Esophagus squamous epithelium (tissue), 5 donors: Measurements from ENCODE around the gene CNBP. TPM values are rescaled to one million over a fixed set of nuclear protein-coding genes. Genes with fewer than 3 reads are reported as not detected.
"Not testable (repeated sequence)": the region's sequence is repeated elsewhere in the genome, so short reads cannot be mapped to it uniquely, and the experiment has no call there.

Source experiments
- DNase-seq: peaks from one replicate; lab custom pipeline; 2025; lab: John Stamatoyannopoulos, UW
- H3K27ac ChIP-seq, 4 donors: fragments of 200-600 bp; sonication (generic); one replicate each; pipeline ENCODE4 v1.5.1; 2016 to 2019; ENCODE audit warnings: mild to moderate bottlenecking in 1 of 4
- H3K27me3 ChIP-seq, 4 donors: fragments of 200-600 bp; sonication (generic); 1 replicate in 3 of 4; 2 replicates in 1 of 4; pipeline versions ENCODE4 v1.5.1 to v1.6.0; 2017 to 2021; ENCODE audit warnings: antibody characterized with exemption in 1 of 4
- H3K36me3 ChIP-seq, 3 donors: fragments of 200-600 bp; sonication (generic); one replicate each; pipeline ENCODE4 v1.5.1; 2016 to 2019
- H3K4me1 ChIP-seq, 3 donors: fragments of 200-600 bp; sonication (generic); one replicate each; pipeline ENCODE4 v1.5.1; 2017 to 2019
- H3K4me3 ChIP-seq, 4 donors: fragments of 200-600 bp; sonication (generic); 1 replicate in 3 of 4; 2 replicates in 1 of 4; pipeline ENCODE4 v1.5.1; 2016 to 2019; ENCODE audit warnings: mild to moderate bottlenecking in 2 of 4, moderate library complexity in 1 of 4
- H3K9me3 ChIP-seq, 3 donors: fragments of 200-600 bp; sonication (generic); one replicate each; pipeline ENCODE4 v1.5.1; 2016 to 2019
- POLR2A ChIP-seq, 4 donors: fragments of 450-650 bp; IDR thresholded peaks; one replicate each; pipeline ENCODE4 v1.6.1; 2017; ENCODE audit warnings: antibody characterized with exemption in 4 of 4, mild to moderate bottlenecking in 4 of 4, moderate library complexity in 3 of 4
- WGBS, 2 donors: methylation state at CpG; one replicate each; pipeline ENCODE4 v1.1.5; 2018; 5-methylcytosine and 5-hydroxymethylcytosine counted together
- intact Hi-C: fragments of 100-400 bp; cut with DNase I; formaldehyde crosslinking; loops from one replicate; pipeline ENCODE4 v1.15.0; 2022
- total RNA-seq, 4 donors: library from RNA; depleted of rRNA; stranded (reverse); fragments of >200 nt; gene quantifications; one replicate each; pipeline ENCODE4 v1.1.0, GENCODE V29; 2016
- TF ChIP-seq, protein P1 (sequence below), 6 experiments: fragments of 450-650 bp in 4 of 6; fragments of 200-600 bp in 2 of 6; sonication (generic) in 2 of 6; IDR thresholded peaks; one replicate each; pipeline ENCODE4 v1.5.1; 2016 to 2019; ENCODE audit warnings: antibody characterized with exemption in 6 of 6, mild to moderate bottlenecking in 4 of 6, moderate library complexity in 4 of 6
- donor health status: DM: yes; HTN: yes; CAD: no.

The CNBP gene
- total RNA-seq, 4 donors from 2014 or later = 209 to 435 (median 293) TPM

DNA sequence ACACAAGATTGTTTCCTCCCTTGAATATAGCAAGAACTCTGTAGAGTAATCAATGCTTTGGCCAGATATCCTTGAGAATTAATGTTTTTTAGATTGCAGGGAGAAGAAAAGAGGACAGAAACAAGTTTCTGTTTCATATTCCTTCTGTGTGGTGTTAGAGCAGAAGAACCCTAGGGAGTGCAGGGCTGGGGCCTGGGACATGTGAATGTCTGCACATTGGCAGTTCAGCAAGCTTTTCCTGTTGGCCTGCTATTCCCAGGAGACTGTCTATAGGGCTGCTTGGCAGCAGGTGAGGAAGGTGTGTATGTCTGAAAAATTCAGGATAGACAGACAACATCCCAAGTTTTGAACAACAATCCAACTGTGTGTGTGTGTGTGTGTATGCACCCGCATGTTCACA is 13.6 kb upstream of the CNBP start:
- Histone ChIP-seq H3K36me3 (no peaks in the 10 kb centered on the region), H3K9me3 (no peaks in the 10 kb centered on the region), H3K27ac (peak overlapping the region; percentile 71 to 82 (median 80)), H3K27me3 (no peaks in the 10 kb centered on the region), H3K4me1 (peaks cover 26 to 34% (median 27%) of the 10 kb centered on the region in 3 donors), H3K4me3 (no peak overlapping the region)
- WGBS, 2 donors = 63 to 79% methylated on average over 1 of the region's 1 CpG
- DNase-seq = no peak
- intact Hi-C loops = no loop called here
- TF ChIP-seq, protein P1, sequence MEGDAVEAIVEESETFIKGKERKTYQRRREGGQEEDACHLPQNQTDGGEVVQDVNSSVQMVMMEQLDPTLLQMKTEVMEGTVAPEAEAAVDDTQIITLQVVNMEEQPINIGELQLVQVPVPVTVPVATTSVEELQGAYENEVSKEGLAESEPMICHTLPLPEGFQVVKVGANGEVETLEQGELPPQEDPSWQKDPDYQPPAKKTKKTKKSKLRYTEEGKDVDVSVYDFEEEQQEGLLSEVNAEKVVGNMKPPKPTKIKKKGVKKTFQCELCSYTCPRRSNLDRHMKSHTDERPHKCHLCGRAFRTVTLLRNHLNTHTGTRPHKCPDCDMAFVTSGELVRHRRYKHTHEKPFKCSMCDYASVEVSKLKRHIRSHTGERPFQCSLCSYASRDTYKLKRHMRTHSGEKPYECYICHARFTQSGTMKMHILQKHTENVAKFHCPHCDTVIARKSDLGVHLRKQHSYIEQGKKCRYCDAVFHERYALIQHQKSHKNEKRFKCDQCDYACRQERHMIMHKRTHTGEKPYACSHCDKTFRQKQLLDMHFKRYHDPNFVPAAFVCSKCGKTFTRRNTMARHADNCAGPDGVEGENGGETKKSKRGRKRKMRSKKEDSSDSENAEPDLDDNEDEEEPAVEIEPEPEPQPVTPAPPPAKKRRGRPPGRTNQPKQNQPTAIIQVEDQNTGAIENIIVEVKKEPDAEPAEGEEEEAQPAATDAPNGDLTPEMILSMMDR (IDR thresholded peaks at IDR 0.05) = no peak
- no peak for TF ChIP-seq POLR2A (IDR thresholded peaks at IDR 0.05)

DNA sequence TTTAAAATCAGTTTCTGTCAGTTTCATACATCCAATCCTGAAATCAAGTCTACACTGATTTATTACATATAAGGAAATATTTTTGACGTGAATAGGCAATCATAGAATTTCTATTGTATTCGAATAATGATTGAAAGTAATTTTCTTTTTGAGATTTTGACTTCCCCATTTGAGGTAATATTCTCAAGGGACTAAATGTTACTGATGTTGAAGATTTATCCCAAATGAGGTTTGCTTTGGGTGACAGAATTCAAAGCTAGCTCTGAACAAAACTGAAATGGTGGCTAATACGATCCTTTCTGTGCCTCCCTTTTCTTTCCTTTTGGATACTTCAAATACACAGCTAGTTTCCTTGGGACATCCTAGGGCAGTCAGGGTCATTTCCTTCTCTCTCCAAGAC is 12.9 kb upstream of the CNBP start:
- no peak overlapping the region for H3K4me3 ChIP-seq
- 80 to 82% methylated on average over 3 of the region's 3 CpGs for WGBS, 2 donors
- TF ChIP-seq, protein P1 (IDR thresholded peaks at IDR 0.05) = no peak
- no peak for TF ChIP-seq POLR2A (IDR thresholded peaks at IDR 0.05)
- no peak for DNase-seq
- no peaks in the 10 kb centered on the region for H3K9me3 ChIP-seq
- H3K27me3 ChIP-seq = no peaks in the 10 kb centered on the region
- peak overlapping the region; percentile 71 to 82 (median 80) for H3K27ac ChIP-seq
- intact Hi-C loops = no loop called here
- no peaks in the 10 kb centered on the region for H3K36me3 ChIP-seq
- H3K4me1 ChIP-seq = peaks cover 26 to 34% (median 27%) of the 10 kb centered on the region in 3 donors

DNA sequence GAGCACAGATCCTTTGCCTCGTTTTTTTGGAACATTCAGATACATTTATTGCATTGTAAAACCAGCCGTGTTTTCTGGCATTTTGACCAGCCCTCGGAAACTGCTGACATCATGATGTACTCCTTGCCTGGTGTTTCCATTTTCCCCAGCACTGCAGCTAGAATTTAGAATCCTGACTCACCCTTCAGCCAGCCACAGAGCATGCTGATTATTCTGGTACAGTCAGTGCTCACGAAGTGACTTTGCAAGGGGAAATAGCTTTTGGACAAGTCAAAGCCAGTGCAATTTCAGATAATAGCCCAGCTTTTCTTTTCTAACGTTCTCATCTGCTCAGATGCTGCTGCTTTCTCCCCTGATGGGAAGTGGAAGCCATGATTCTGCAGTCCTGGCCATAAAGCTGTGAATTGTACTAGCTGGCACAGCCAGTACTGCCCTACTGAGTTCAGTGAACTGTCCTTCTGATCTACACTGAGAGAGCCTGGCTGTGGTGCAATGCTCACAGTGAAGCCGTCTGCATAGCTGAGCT is 12.1 kb upstream of the CNBP start:
- 21 to 23% methylated on average over 6 of the region's 6 CpGs for WGBS, 2 donors
- H3K36me3 ChIP-seq = no peaks in the 10 kb centered on the region
- no peaks in the 10 kb centered on the region for H3K9me3 ChIP-seq
- H3K4me3 ChIP-seq = peak overlapping the region in 3 of 4 donors; percentile 0 to 19 (median 13)
- TF ChIP-seq, protein P1 (IDR thresholded peaks at IDR 0.05) = no peak
- no peak for TF ChIP-seq POLR2A (IDR thresholded peaks at IDR 0.05)
- DNase-seq = no peak
- H3K27me3 ChIP-seq = no peaks in the 10 kb centered on the region
- intact Hi-C loops = no loop called here
- peaks cover 26 to 34% (median 27%) of the 10 kb centered on the region in 3 donors for H3K4me1 ChIP-seq
- peak overlapping the region; percentile 71 to 82 (median 80) for H3K27ac ChIP-seq

DNA sequence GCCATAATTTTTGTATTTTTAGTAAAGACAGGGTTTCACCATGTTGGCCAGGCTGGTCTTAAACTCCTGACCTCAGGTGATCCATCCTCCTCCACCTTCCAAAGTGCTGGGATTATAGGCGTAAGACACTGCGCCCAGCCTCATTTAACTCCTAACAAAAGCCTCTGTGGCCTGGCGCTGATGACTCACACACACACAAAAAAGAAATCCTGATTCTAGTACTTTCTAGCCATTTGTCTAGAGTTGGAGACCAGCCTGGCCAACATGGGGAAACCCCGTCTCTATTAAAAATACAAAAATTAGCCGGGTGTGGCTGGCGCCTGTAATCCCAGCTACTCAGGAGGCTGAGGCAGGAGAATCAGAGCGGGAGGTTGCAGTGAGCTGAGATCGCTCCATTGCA is 6.1 kb upstream of the CNBP start:
- H3K27me3 ChIP-seq, intact Hi-C loops, H3K27ac ChIP-seq, H3K36me3 ChIP-seq, H3K9me3 ChIP-seq, H3K4me3 ChIP-seq, DNase-seq: not testable (repeated sequence)
- 45 to 58% methylated on average over 7 to 8 of the region's 8 CpGs for WGBS, 2 donors
- peaks cover 0 to 18% (median 6%) of the 10 kb centered on the region in 3 donors for H3K4me1 ChIP-seq

DNA sequence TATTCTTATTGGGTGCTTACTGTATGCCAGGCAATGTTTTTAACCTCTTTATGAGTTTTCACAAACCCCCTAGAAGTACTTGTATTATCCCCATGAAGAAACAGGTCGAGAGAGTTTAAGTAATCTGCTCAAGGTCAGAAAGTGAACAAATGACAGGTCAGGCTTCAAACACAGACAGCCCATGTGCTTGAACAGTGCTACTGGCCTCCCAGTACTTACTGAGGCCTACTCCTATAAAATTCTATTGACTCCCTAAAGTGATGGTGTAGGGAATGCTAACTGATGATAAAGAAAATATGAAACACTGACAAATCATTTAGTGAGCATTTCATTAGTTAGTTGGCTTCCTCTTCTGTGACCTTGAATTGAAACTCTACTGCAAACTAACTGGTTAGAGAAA is 4.2 kb upstream of the CNBP start:
- intact Hi-C loops = no loop called here
- H3K27me3 ChIP-seq = no peaks in the 10 kb centered on the region
- H3K4me1 ChIP-seq = peaks cover 0 to 24% (median 8%) of the 10 kb centered on the region in 3 donors
- H3K9me3 ChIP-seq = no peaks in the 10 kb centered on the region
- WGBS, 2 donors = 44 to 50% methylated on average over 1 of the region's 1 CpG
- no peak overlapping the region for H3K27ac ChIP-seq
- TF ChIP-seq POLR2A (IDR thresholded peaks at IDR 0.05) = no peak
- TF ChIP-seq, protein P1 (IDR thresholded peaks at IDR 0.05) = no peak
- H3K36me3 ChIP-seq = no peaks in the 10 kb centered on the region
- DNase-seq = no peak
- H3K4me3 ChIP-seq = no peak overlapping the region
